ENCODE measurements around the gene ZSCAN31.

Gene ZSCAN31

DNA sequence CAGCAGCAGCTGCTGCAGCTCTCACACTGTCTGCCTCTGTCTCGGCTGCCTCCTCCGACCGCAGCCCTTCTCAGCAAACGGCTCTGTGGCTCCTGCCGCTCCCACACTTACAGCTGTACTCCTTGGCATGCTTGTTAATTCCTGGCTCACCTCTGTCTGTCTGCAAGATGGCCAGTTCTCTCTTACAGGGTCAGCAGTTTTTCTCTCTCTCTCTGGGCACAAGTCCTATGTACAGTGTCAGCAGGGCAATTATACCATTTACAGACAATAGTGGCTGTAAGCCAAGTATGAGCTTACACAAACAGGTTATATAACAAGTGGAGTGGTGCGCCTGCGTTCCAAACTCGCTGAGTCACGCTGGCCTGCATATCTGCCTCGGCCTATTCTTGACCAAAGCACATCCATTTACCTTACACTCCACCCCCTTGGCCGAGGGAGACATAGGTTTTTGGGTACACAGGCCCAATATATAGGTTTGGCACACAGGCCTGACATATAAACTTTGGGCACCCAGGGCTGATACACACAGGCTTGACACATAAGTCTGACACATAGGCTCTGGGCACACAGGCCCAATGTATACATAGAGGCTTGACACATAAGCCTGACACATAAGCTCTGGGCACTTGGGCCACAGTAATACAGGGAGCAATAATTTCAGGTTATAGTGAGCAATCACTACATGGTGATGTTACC, 18.2 kb upstream of the ZSCAN31 start:
- DNase-seq: peak in 31 of 58 donors; percentile 2 to 60 (median 22)

DNA sequence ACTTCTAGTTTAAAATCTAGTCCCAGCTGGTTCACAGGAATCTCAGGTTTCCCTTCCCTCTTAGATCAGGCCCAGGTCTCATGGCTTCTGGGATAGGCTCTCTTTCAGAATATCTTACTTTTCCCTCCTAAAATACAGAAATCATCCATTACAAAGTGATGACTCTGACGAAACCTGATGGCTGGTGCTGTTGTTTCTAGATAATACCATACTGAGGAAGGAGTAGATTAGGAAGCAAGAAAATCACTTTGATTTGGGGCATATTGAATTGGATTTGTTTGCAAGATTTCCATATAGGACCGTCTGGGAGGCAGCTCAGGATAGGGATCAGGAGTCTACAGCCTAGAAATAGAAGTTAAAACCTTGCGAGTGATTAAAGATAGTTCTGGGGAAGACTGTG, 17.4 kb upstream of the ZSCAN31 start:
- DNase-seq: no peak

DNA sequence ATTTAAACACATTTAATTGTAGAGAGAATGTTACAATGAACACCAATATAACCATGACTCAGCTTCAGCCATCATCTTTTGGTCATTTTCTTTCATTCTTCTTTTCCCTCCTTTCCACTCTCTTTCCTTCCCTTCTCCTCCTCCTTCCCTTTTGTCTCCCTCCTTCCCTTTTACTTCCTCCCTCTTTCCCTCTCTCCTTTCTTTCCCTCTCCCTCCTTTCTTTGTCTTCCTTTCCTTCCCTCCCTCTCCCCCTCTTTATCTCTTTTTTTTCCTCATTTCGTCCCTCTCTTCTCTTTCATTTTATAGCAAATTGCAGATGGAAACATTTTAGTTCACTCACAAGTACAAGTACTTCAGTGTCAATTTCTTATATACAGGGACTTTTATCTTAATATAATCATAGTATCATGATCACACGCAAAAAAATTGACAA, 15.6 kb upstream of the ZSCAN31 start:
- no peak for DNase-seq

DNA sequence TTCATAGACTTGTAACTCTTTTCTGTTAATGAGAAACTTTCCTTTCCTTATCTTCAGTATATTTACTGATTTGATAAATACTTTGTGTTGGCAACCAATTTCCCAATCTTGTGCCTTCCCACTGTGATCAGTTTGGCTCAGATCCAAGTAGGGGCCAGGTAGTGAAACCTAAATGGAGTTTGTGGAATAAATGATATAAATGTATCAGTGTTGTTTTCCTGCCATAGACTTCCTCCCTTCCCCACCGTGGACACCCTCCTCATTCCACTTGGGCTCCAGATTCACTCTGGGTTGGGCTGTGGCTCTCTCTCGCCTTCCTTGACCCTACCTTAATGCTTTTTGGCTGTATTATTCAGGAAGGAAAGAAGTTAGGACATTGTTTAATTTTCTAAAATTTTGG, 15.1 kb upstream of the ZSCAN31 start:
- no peak for DNase-seq

DNA sequence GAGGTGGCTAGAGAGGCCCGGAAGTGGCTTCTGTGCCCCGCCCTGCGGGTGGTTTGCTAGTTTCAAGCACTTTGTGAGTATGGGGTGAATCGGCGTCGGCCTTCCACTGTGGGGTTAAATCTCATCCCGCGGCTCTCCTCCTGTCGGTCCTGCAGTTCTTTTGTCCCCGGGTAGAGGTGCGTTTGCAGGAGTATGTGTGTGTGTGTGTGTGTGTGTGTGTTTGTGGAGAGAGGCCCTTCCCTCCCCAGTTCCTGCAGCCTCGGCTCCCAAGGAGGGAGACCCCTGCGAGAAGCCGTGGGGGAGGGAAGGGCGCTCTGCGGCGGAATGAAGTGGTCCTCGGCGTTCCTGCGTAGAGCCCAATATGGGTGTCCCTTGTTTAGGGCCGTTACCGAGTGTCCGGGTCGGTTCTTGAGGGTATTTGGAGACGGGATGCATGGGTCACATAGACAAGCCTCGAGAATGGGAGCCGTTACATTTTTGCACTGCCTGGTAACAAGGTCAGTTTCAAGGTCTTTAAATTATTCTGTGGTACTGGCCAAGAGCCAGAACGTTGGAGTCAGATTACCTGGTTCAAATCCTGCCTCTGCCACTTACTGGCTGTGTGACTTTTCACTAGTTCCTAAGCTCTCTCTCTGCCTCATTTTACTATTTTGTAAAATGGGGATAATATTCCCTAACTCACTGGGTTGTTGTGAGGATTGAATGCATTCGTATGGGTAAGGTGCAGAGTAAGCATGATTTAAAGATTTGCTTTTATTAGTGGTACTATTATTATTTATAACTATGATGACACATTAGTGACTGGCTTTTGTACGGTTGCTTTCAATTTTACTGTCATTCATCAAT, 14.2 kb upstream of the ZSCAN31 start, which contains the start of gene ZKSCAN3:
Gene ZKSCAN3 (plus strand): TSS at position 56 of the 846 bp plus-strand sequence. CDS start 9,640 bp downstream, outside the sequence.
- DNase-seq: peak in 57 of 58 donors; percentile 27 to 90 (median 74)

DNA sequence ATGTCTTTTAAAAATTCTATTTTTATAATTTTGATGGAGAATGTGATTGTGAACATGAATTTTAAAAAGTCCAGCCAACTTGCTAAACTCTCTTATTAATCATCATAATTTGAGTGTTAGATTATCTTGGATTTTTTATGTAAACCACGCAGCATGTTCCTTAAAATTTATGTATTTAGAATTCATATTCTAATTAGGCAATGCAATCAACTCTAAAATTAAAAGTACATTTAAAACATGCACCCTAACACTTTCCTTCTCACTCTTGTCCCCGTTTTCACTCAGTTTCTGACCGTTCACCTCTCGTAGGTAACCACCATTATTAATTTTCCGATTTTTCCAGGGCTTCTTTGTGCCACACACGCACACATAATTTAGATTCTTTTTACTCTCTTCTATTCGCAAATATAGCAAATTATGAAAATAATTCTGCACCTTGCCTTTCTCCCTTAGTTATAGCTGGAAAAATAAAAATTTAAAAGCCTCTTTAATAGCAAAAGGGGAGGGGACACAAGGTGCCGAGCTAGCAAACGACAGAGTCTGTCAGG, 13.5 kb upstream of the ZSCAN31 start:
- no peak for DNase-seq

DNA sequence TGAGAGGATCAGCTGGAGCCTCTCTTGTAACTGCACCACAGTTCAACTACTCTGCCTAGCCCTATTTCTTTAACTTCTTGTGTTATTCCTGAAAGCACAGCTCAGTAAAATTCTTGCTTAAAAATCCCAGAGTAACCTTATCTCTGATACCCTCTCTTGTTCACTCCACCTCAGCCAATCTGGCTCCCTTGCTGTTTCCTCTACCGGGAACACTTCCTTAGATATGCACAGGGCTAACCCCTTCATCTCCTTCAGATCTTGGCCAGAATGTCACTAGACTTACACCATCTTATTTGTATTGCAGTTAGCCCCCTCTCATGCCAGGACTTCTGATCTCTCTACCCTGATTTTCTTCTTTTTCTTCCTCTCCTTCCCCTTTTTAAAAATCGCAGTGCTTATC, 11.2 kb upstream of the ZSCAN31 start:
- DNase-seq: no peak

DNA sequence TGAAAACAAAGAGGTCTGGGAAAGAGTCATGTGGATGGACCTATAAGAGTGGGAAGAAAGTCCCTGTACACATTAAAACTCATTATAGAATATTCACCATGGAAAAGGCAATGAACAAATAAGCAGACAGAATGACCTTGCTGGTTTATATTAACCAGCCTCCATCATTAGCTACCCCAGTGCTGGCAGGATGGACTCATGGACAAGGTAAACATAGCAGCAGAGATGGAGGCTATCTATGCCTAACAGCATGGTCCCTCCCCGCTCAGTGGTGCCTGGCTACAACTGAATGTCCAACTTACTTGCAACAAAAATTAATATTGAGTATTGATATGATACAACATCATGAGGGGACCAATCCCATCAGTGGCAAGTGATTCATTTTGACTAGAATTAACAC, 9.3 kb upstream of the ZSCAN31 start:
- no peak for DNase-seq

DNA sequence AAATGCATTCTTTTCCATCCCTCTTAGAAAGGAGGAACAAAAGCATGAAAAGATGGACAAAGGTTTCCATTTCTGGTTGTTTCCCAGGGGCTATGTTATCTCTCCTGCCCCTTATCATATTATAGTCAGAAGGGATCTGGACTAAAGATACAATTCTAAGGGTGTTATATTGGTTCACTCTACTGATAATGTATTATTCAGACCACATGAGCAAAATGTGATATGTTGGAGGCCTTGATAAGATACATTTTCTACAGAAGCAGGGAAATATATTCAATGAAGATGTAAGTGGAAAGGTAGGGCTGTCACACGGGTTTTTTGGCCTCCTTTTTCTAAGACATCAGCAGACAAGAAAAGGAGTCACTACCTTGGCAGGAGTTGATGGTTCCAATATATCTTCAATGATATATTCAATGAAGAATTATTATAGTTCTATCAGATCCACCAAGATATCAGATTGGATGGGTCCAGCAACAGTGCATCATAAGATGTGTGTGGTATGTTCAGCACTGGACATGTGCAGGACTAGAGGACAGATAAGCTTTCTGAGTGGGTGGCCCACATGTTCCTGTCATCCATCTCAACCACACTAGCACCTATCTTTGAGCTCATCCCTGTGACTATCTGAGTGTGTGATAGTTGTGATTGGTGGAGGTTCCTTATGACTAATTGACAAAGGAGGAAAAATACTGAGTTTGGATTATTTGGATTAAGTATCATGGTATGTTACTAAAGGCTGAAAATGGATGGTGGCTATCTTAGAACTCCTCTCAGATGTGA, 8.1 kb upstream of the ZSCAN31 start:
- no peak for DNase-seq

DNA sequence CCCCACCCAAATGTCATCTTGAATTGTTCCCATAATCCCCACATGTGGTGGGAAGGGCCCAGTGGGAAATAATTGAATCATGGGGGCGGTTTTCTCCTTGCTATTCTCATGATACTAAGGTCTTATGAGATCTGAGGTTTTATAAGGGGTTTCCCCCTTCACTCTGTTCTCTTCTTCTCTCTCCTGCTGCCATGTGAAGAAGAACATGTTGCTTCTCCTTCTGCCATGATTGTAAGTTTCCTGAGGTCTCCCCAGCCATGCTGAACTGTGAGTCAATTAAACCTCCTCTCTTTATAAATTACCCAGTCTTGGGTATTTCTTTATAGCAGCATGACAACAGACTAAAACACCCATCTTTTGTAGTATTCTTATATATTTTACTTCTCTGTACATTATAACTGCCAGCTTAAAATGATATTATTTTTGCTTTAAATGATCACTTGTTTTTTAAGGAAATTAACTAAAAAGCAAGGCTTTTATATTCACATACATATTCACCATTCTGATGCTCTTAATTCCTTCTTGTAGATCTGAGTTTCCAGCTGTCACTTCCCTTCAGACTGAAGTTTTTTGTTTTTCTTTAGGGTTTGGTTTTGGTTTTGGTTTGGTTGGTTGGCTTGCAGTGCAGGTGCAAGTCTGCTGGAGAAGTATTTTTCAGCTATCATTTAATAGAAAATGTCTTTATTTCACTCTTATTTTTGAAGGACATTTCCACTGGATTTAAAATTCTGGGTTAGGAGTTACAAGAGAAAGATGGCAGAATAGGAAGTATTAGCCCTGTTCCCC, 4.6 kb upstream of the ZSCAN31 start:
- no peak for DNase-seq

DNA sequence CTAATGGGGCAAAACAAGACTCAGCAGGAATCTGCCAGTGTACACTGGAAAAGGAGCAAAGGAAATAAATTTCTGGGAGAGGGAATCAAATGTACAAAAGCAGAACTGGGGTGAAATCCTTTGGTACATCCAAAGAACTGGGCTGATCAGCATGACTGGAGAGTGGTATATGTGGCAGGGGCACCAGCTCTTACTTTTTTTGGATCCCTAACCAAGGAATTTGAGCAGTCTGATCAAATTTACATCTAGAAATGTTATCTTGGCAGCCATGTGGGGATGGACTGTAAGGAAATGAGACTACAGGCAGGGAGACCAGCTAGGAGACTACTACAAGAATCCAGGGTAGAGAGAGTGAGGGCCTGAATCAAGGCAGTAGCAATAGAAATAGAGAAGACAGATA, 1.2 kb upstream of the ZSCAN31 start:
- DNase-seq: no peak

DNA sequence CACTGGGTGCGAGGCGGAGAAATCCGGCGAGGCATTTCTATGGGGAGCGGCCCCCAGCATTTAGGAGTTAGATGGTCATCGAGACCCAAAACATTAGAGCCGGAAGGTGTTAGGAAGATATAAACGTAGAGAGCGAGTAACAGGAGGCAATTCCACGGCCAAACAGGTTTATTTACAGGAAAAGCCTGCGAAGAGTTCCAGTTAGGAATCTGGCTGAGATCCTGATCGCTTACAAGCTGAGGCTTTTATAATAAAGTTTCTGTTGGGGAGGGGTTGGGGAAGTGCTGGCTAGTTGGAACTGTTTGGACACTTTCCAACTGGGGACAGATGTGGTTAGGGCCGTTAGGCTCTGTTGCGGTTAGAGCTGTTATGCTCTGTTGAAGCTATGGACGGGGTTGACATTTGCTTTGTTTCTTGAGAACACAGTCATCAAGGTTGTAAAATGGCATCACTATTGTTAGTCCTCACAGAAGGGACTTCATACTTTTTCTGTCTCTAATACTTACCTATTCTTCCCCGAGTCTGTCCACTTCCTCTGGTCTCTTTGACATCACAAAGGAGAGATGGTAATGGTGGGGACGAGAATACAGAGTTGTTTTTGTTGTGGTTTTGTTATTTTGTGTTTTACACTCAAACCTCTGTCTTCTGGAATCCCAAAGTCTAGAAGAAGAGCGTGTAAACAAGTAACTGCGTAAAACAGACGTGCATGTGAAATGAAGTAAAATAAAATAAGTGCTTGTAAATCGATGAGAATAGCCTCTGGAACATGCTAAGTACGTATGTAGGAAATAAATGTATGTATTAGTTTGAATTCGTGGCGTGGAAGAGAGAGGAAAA, 554 bp upstream of the ZSCAN31 start:
- peak in 8 of 58 donors; percentile 11 to 56 (median 48) for DNase-seq

DNA sequence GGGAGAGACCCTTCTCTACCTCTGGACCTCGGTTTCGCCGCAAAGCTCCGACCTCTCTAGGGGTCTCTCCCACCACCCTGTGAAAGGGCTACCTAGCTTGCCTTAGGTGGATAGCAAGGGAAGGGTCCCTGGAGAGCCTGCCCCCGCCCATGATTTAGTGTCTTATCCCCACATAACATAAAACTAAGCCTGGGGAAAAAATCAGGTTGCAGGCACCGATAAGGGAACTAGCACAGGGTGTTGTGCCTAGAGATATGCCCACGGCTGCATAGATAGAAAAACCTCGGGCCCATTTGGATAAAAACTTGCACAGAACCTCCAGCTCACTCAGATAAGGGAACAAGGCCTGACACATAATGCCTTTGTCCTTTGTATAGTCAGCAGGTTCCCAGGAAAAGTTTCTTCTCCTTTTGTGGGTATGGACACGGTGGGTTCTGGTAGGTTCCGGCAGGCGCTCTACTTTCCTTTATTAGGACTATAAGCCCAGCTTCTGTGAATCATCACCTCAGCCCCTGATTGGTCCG, 846 bp downstream of the ZSCAN31 start:
- DNase-seq: peak in 1 of 58 donors; percentile 45

DNA sequence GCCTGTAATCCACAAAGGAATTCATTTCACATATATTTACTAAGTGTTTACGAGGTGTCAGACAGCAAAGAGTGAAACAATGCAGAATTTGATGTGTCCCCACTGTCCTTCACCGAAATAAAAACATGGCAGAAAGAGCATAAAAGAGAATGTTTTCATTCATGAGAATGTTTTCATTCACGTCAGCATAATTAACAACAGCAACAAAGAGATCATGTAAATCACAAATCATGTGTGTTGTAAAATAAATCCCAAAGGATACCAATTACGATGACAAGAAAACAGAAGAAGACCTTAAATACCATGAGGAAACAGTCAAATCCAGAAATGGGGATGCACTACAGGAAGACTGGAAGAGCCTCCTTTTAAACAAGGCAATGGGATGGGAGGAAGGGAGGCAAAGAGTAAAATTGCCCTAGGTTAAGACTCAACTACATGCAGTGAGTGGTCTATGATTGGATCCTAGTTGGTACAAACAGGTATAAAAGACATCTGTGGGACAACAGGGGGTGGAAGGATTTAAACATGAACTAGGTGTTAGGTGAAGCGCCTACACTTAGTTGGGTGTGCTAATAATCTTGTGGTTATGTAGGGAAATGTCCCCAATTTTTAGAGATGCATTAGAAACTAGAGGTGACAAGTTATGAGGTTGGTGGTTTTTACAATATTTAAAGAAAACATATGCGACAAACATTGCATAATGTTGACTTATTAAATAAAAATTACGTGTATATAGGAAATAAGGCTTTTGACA, 1.5 kb downstream of the ZSCAN31 start:
- no peak for DNase-seq

DNA sequence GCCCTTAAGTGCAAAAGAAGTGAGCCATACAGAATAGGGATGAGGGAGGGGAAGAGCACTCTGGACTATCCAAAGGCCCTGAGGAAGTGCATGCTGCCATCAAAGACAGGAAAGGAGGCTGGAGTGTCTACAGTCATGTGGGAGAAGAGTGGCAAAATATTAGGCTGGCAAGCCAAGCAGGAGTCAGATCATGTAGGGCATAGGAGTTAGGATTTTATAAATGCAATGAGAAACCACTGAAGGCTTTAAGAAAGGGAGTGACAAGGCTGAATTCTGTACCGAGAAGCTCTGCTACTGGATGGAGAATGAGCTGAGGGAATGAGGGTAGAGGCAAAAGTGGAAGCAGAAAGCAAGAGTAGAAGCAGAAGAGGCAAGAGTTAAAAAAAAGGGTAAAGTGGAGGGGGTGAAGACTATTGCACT, 2.3 kb downstream of the ZSCAN31 start:
- no peak for DNase-seq

DNA sequence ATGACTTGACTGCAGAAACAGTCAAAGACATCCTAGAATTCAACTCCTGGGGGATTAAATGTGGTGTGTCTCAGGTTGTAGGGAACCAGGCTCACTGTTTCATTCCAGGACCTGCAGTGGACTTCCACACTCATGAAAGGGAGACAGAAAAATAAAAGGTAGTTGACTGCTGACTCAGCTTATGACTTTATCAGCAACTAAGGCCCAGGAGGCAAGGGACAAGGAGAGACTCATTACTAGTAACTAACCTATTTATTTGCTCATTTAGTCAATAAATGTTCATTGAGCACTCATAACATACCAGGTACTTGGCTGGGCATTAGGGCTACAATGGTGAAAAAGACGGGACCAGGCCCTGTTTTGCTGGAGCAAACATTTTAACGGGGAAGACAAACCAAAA, 2.9 kb downstream of the ZSCAN31 start:
- no peak for DNase-seq

DNA sequence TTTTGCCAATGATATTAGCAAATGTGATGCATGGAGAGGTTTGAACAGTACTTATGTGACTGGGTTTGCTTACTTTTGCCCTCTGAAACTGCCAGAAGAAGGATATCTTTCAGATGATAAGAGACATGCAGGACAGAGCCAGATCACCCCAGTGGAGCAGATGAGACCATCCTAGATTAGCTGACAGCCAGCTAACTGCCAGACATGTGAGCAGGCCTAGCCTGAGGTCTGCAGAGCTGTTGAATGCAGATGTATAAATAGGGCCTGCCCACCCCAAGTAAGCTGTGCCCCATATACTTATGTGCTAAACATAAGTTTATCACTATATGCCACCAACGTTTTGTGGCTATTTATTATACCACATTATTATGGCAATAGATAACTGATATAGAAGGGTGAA, 5.9 kb downstream of the ZSCAN31 start:
- DNase-seq: no peak

DNA sequence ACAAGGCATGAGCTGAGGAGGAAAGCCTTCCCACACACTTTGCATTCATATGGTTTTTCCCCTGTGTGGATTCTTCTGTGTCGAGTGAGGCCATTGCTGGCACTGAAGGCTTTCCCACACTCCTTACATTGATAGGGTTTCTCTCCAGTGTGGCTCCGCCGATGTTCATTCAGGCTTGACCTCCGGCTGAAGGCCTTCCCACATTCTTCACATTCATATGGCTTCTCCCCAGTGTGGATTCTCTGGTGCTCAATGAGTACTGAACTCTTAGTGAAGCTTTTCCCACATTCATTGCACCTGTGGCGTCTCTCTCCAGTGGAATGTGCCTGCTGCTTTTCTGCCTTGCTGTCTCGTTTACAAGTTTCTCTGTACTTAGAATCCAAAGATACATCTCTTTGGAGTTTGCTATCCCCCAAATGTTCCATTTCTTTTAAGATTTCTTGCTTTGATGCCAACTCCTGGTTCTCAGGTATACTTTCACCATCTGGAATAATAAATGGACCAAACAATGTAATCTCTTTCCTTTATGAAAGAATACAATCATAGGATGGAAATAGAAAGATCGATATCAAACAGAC, 9.5 kb downstream of the ZSCAN31 start:
- DNase-seq: no peak
